HepG2 (cell line): ENCODE measurements around the gene RNF123. TPM values are rescaled to one million over a fixed set of nuclear protein-coding genes. Genes with fewer than 3 reads are reported as not detected.

Experiments used
- ATAC-seq: fragments of 200-7000 bp; cut with Tn5 transposase; 3 replicates; pipeline ENCODE4 v1.9.1; 2020; ENCODE audit warnings: mild to moderate bottlenecking, moderate library complexity
- BruUV-seq: library from RNA; stranded (reverse); fragments of 400-500 nt; replicated peaks from 2 replicates; lab custom pipeline; 2021; lab: Mats Ljungman, UMichigan
- CTCF ChIA-PET: fragments of 300-600 bp; formaldehyde crosslinking; extraction: SDS; loops from one replicate; lab custom pipeline; 2021; ENCODE audit warnings: low total read pairs, inconsistent platforms, low intra/inter-chr PET ratio; lab: Yijun Ruan, JAX
- POLR2A ChIA-PET: fragments of 350-600 bp; sonication (Branson Sonifier 250); formaldehyde crosslinking; loops from one replicate; lab custom pipeline; 2020; ENCODE audit warnings: antibody characterized with exemption, inconsistent platforms; lab: Yijun Ruan, JAX
- DNase-seq: peaks from one replicate; pipeline ENCODE4 v3.0.0-alpha.2; 2015; ENCODE audit warnings: low spot score
- FAIRE-seq: peaks from 3 replicates; lab custom pipeline; 2011; peaks lifted over from hg19 to GRCh38; lab: Jason Lieb, UNC
- H2AFZ ChIP-seq: one replicate; pipeline ENCODE4 v1.6.1; 2011; ENCODE audit warnings: low read length, inconsistent platforms
- H3K27ac ChIP-seq: fragments of 300-600 bp; 3 replicates; pipeline ENCODE4 v1.8.0; 2011; ENCODE audit warnings: mixed run types, mild to moderate bottlenecking, mixed read lengths, low read length, inconsistent platforms; ENCODE audit not compliant: insufficient read depth; ENCODE audit errors: extremely low read length
- H3K27me3 ChIP-seq, 2 experiments: fragments of 200-600 bp in 1 of 2; 2 replicates in 1 of 2; 3 replicates in 1 of 2; pipeline versions ENCODE4 v1.6.0 to v1.8.0; 2011; ENCODE audit warnings: low read length in 2 of 2, mild to moderate bottlenecking in 2 of 2, moderate library complexity in 2 of 2, inconsistent platforms in 1 of 2; ENCODE audit not compliant: insufficient read depth in 2 of 2, control insufficient read depth in 1 of 2
- H3K36me3 ChIP-seq, 2 experiments: fragments of 200-600 bp in 1 of 2; replicated peaks in 1 of 2; 2 replicates in 1 of 2; 3 replicates in 1 of 2; pipeline versions ENCODE4 v1.5.1 to v1.8.0; 2011; ENCODE audit warnings: low read length in 2 of 2, inconsistent platforms in 1 of 2; ENCODE audit not compliant: insufficient read depth in 2 of 2, control insufficient read depth in 1 of 2
- H3K4me1 ChIP-seq: 2 replicates; pipeline ENCODE4 v1.5.1; 2012; ENCODE audit warnings: low read length, inconsistent platforms; ENCODE audit not compliant: insufficient read depth
- H3K4me2 ChIP-seq: 2 replicates; pipeline ENCODE4 v1.6.0; 2011; ENCODE audit warnings: low read depth, low read length, inconsistent platforms
- H3K4me3 ChIP-seq, 3 experiments: fragments of 200-600 bp in 1 of 3; sonication (generic), shearing (Covaris generic) in 1 of 3; replicated peaks in 1 of 3; 2 replicates each; pipeline ENCODE4 v1.5.1; 2011 to 2016; ENCODE audit warnings: low read length in 3 of 3, inconsistent platforms in 2 of 3, low read depth in 2 of 3, mild to moderate bottlenecking in 2 of 3, control low read depth in 1 of 3, mixed read lengths in 1 of 3; ENCODE audit not compliant: insufficient read depth in 1 of 3
- H3K79me2 ChIP-seq: one replicate; pipeline ENCODE4 v1.6.1; 2011; ENCODE audit warnings: low read length, inconsistent platforms; ENCODE audit not compliant: insufficient read depth
- H3K9ac ChIP-seq: 2 replicates; pipeline ENCODE4 v1.6.0; 2011; ENCODE audit warnings: mild to moderate bottlenecking, low read depth, low read length, inconsistent platforms; ENCODE audit not compliant: insufficient read depth
- H3K9me3 ChIP-seq: 2 replicates; pipeline ENCODE4 v1.5.1; 2012; ENCODE audit warnings: mild to moderate bottlenecking, low read length
- H4K20me1 ChIP-seq: 2 replicates; pipeline ENCODE4 v1.6.0; 2011; ENCODE audit warnings: inconsistent platforms, mild to moderate bottlenecking, low read length, moderate library complexity; ENCODE audit not compliant: insufficient read depth
- AGO1 ChIP-seq: fragments of 200-400 bp; formaldehyde crosslinking; IDR thresholded peaks from 2 replicates; pipeline ENCODE4 v1.6.1; 2017; ENCODE audit warnings: mild to moderate bottlenecking, low read depth, low read length, moderate library complexity; ENCODE audit not compliant: poor library complexity, severe bottlenecking
- ARID4A ChIP-seq: sonication (generic); formaldehyde crosslinking; IDR thresholded peaks from 2 replicates; pipeline ENCODE4 v1.5.0; 2020; ENCODE audit warnings: mild to moderate bottlenecking, missing genetic modification reagents, borderline replicate concordance
- IKZF1 ChIP-seq: fragments of 450-650 bp; IDR thresholded peaks from 2 replicates; pipeline ENCODE4 v1.7.1; 2016
- KLF12 ChIP-seq: sonication (generic); formaldehyde crosslinking; IDR thresholded peaks from 2 replicates; pipeline ENCODE4 v1.4.0; 2020; ENCODE audit warnings: missing genetic modification reagents, borderline replicate concordance
- NR2F6 ChIP-seq, 2 experiments: IDR thresholded peaks; 2 replicates each; pipeline ENCODE4 v1.6.1; 2016; ENCODE audit warnings: antibody characterized with exemption in 1 of 2, mild to moderate bottlenecking in 1 of 2
- SALL1 ChIP-seq: sonication (generic); formaldehyde crosslinking; IDR thresholded peaks from 2 replicates; pipeline ENCODE4 v1.8.0; 2022; ENCODE audit warnings: mild to moderate bottlenecking, missing genetic modification reagents
- SNAPC2 ChIP-seq: sonication (generic); formaldehyde crosslinking; IDR thresholded peaks from 2 replicates; pipeline ENCODE4 v1.8.1; 2022; ENCODE audit warnings: mild to moderate bottlenecking, missing genetic modification reagents
- TCF7 ChIP-seq: sonication (generic); IDR thresholded peaks from 2 replicates; pipeline ENCODE4 v1.6.1; 2016; ENCODE audit warnings: antibody characterized with exemption, low read depth
- ZNF510 ChIP-seq: sonication (generic); formaldehyde crosslinking; IDR thresholded peaks from 2 replicates; pipeline ENCODE4 v1.4.0; 2020; ENCODE audit warnings: low read depth, mild to moderate bottlenecking, missing genetic modification reagents
- ZNF607 ChIP-seq: sonication (generic); formaldehyde crosslinking; IDR thresholded peaks from 2 replicates; pipeline ENCODE4 v1.5.1; 2020; ENCODE audit warnings: missing genetic modification reagents, mild to moderate bottlenecking, borderline replicate concordance
- WGBS: methylation state at CpG from one replicate; pipeline ENCODE4 v1.1.6; 2017; ENCODE audit warnings: low lambda C conversion rate; 5-methylcytosine and 5-hydroxymethylcytosine counted together
- in situ Hi-C: cut with HindIII; loops from 2 replicates; pipeline ENCODE4 v1.10.0; 2017; ENCODE audit warnings: low pct_unique_long_range_greater_than_20kb; ENCODE audit not compliant: extremely low pct_ligation_motif_present
- intact Hi-C: fragments of 100-400 bp; cut with micrococcal nuclease; formaldehyde crosslinking; loops from one replicate; pipeline ENCODE4 v1.10.0; 2022; ENCODE audit not compliant: unreplicated experiment
- polyA plus RNA-seq, 8 experiments: library from polyadenylated mRNA; depleted of rRNA in 3 of 8; stranded (reverse) in 7 of 8; unstranded in 1 of 8; fragments of >200 nt; fragmentation: Illumina TruSeq in 4 of 8; extraction: Trizol in 4 of 8; gene quantifications; 2 replicates each; pipeline versions ENCODE4 v1.2.1 to v1.2.3, GENCODE V29; 2011 to 2016; ENCODE audit warnings: low read depth in 4 of 8, missing spikeins in 1 of 8, mixed read lengths in 1 of 8; ENCODE audit not compliant: insufficient read depth in 1 of 8
- total RNA-seq, 5 experiments: library from RNA; depleted of rRNA; stranded (reverse); fragments of >200 nt; fragmentation: Illumina TruSeq; extraction: Trizol; gene quantifications; 2 replicates each; pipeline ENCODE4 v1.2.3, GENCODE V29; 2016; ENCODE audit warnings: low read depth in 1 of 5
- TF ChIP-seq, protein P1 (sequence below): sonication (generic); formaldehyde crosslinking; IDR thresholded peaks from 2 replicates; pipeline ENCODE4 v1.5.0; 2020; ENCODE audit warnings: mild to moderate bottlenecking, missing genetic modification reagents
- TF ChIP-seq, protein P2 (sequence below): sonication (generic); formaldehyde crosslinking; IDR thresholded peaks from 2 replicates; pipeline ENCODE4 v1.8.0; 2022; ENCODE audit warnings: low read depth, missing genetic modification reagents
- TF ChIP-seq, protein P3 (sequence below), 2 experiments: sonication (generic) in 1 of 2; formaldehyde crosslinking in 1 of 2; IDR thresholded peaks; 2 replicates each; pipeline versions ENCODE4 v1.4.0 to v1.6.1; 2018 to 2020; ENCODE audit warnings: missing genetic modification reagents in 2 of 2, borderline replicate concordance in 1 of 2, low read depth in 1 of 2, mild to moderate bottlenecking in 1 of 2, missing biosample characterization in 1 of 2

Gene RNF123
- total and polyA plus RNA-seq, 2 of the 13 experiments (the other 11 are each of a cell fraction or from before 2014, with no cell fraction given): 29.9 to 82.2 TPM

DNA sequence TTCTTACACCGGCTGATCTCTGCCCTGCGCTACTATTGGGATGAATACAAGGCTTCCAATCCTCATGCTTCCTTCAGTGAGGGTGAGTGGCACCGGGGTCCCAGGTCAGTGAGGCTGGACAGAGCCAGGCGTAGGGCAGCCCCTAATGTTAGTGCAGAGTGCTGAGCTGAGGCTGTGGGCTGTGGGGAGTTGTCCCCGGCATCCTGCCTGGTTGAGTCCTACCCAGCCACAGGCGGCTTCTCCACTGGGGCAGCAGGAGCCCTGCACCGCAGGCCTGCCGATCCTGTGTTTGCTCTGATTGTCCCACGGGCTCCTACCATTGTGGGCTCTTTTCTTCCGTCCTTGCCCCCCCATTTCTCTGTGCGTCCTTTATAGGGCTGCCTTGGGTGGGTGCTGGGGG is 13.3 kb downstream of the RNF123 start:
- no peaks in the 10 kb centered on the region for H4K20me1 ChIP-seq
- no peak overlapping the region for H3K27ac ChIP-seq
- no TSS peak for BruUV-seq
- H3K9ac ChIP-seq: no peak overlapping the region
- peaks cover 41 to 84% of the 10 kb centered on the region in 2 experiments for H3K36me3 ChIP-seq
- in situ Hi-C loops: loop anchor here (5.0 kb wide), 2 partner anchors 135 to 205 kb away; no protein-coding TSS in a partner anchor
- no peak for TF ChIP-seq ZNF607
- no peak for TF ChIP-seq ARID4A (CRISPR knock-in tag)
- no peak for TF ChIP-seq NR2F6 (IDR thresholded peaks at IDR 0.05)
- no peak for TF ChIP-seq NR2F6 (CRISPR knock-in tag; IDR thresholded peaks at IDR 0.05)
- no peak for TF ChIP-seq SNAPC2 (CRISPR knock-in tag)
- TF ChIP-seq IKZF1: no peak
- TF ChIP-seq, protein P1, sequence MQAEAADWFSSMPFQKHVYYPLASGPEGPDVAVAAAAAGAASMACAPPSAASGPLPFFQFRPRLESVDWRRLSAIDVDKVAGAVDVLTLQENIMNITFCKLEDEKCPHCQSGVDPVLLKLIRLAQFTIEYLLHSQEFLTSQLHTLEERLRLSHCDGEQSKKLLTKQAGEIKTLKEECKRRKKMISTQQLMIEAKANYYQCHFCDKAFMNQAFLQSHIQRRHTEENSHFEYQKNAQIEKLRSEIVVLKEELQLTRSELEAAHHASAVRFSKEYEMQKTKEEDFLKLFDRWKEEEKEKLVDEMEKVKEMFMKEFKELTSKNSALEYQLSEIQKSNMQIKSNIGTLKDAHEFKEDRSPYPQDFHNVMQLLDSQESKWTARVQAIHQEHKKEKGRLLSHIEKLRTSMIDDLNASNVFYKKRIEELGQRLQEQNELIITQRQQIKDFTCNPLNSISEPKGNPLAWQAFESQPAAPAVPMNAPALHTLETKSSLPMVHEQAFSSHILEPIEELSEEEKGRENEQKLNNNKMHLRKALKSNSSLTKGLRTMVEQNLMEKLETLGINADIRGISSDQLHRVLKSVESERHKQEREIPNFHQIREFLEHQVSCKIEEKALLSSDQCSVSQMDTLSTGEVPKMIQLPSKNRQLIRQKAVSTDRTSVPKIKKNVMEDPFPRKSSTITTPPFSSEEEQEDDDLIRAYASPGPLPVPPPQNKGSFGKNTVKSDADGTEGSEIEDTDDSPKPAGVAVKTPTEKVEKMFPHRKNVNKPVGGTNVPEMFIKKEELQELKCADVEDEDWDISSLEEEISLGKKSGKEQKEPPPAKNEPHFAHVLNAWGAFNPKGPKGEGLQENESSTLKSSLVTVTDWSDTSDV: no peak
- no peak for TF ChIP-seq ZNF510 (CRISPR knock-in tag)
- TF ChIP-seq, protein P2, sequence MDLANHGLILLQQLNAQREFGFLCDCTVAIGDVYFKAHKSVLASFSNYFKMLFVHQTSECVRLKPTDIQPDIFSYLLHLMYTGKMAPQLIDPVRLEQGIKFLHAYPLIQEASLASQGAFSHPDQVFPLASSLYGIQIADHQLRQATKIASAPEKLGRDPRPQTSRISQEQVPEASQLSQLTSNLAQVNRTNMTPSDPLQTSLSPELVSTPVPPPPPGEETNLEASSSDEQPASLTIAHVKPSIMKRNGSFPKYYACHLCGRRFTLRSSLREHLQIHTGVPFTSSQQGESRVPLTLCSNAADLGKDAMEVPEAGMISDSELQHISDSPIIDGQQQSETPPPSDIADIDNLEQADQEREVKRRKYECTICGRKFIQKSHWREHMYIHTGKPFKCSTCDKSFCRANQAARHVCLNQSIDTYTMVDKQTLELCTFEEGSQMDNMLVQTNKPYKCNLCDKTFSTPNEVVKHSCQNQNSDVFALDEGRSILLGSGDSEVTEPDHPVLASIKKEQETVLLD (CRISPR knock-in tag): no peak
- TF ChIP-seq, protein P3, sequence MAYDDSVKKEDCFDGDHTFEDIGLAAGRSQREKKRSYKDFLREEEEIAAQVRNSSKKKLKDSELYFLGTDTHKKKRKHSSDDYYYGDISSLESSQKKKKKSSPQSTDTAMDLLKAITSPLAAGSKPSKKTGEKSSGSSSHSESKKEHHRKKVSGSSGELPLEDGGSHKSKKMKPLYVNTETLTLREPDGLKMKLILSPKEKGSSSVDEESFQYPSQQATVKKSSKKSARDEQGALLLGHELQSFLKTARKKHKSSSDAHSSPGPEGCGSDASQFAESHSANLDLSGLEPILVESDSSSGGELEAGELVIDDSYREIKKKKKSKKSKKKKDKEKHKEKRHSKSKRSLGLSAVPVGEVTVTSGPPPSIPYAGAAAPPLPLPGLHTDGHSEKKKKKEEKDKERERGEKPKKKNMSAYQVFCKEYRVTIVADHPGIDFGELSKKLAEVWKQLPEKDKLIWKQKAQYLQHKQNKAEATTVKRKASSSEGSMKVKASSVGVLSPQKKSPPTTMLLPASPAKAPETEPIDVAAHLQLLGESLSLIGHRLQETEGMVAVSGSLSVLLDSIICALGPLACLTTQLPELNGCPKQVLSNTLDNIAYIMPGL (CRISPR knock-in tag; IDR thresholded peaks at IDR 0.05; ENCODE audit: borderline replicate concordance in 1 of 2, low read depth in 1 of 2): no peak
- no peak for TF ChIP-seq SALL1 (CRISPR knock-in tag)
- no peak for TF ChIP-seq TCF7
- no peak for TF ChIP-seq KLF12 (CRISPR knock-in tag)
- TF ChIP-seq AGO1: no peak
- WGBS: 92% methylated on average over 10 of the region's 11 CpGs
- H3K79me2 ChIP-seq: no peaks in the 10 kb centered on the region
- no peaks in the 10 kb centered on the region for H3K9me3 ChIP-seq
- no peak overlapping the region for H3K4me2 ChIP-seq
- DNase-seq (no peak), FAIRE-seq (no peak), ATAC-seq (no peak)
- no peak overlapping the region for H2AFZ ChIP-seq
- POLR2A ChIA-PET: no interaction called here
- no peaks in the 10 kb centered on the region for H3K4me1 ChIP-seq
- H3K27me3 ChIP-seq: no peaks in the 10 kb centered on the region; a peak in 1 of 5 replicates
- CTCF ChIA-PET: interaction anchor here (1.7 to 2.3 kb wide), 2 partner anchors 137 to 203 kb away, joined by 7 to 14 read pairs; no protein-coding TSS in a partner anchor
- intact Hi-C loops: loop anchor here (1.0 to 2.0 kb wide), 2 partner anchors 137 to 204 kb away; no protein-coding TSS in a partner anchor
- no peak overlapping the region for H3K4me3 ChIP-seq
